ENCODE results near the gene NSRP1. TPM values are rescaled to one million over a fixed set of nuclear protein-coding genes. Genes with fewer than 3 reads are reported as not detected.

NSRP1 gene
- polyA plus RNA-seq, 3 donors, result 7.2 to 19.9 (median 11.7) TPM

DNA sequence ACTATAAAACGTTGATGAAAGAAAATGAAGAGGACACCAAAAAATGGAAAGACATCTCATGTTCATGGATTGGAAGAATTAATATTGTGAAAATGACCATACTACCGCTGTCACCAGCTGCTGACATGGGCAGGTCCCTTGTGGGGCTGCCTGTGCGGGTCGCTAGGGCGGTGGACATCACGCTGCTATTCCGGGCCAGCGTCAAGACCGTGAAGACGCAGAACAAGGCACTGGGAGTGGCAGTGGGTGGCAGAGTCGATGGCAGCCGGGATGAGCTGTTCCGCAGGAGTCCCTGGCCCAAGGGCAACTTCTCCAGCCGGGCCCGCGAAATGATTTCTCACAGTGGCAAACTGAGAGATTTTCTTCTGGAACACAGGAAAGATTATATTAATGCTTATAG is 48.2 kb upstream of the NSRP1 start:
- Histone ChIP-seq H3K9me3 (replicated peaks in 1 of 2; ENCODE audit: control insufficient read depth in 1 of 2, insufficient read depth in 1 of 2, low read length in 2 of 2) (peaks cover 14 to 26% of the 10 kb centered on the region in 2 donors), H2AFZ (ENCODE audit: insufficient read depth, low read depth, low read length, poor library complexity, severe bottlenecking) (no peak overlapping the region), H3K27ac (ENCODE audit: low read depth in 1 of 2, low read length in 2 of 2) (no peak overlapping the region), H3K36me3 (replicated peaks in 1 of 2; ENCODE audit: control insufficient read depth in 1 of 2, insufficient read depth in 2 of 2, low read length in 2 of 2) (no peaks in the 10 kb centered on the region), H3K4me1 (ENCODE audit: control insufficient read depth in 1 of 2, insufficient read depth in 2 of 2, low read length in 2 of 2) (no peaks in the 10 kb centered on the region), H4K20me1 (ENCODE audit: insufficient read depth, low read length) (no peaks in the 10 kb centered on the region), H3K9ac (ENCODE audit: insufficient read depth, low read length, poor library complexity, severe bottlenecking) (no peak overlapping the region), H3K4me2 (replicated peaks; ENCODE audit: extremely low read depth, low read length, poor library complexity, severe bottlenecking) (no peak overlapping the region), H3K4me3 (replicated peaks in 1 of 3; ENCODE audit: low read depth in 2 of 3, low read length in 3 of 3) (no peak overlapping the region), H3K27me3 (ENCODE audit: control insufficient read depth in 2 of 2, insufficient read depth in 2 of 2, low read length in 2 of 2) (no peaks in the 10 kb centered on the region), H3K79me2 (ENCODE audit: insufficient read depth, low read length) (no peaks in the 10 kb centered on the region)
- Mint-ChIP-seq H3K9me3 (peaks cover 23 to 40% (median 34%) of the 10 kb centered on the region in 7 donors), H3K27me3 (ENCODE audit: low read depth in 3 of 3) (no peaks in the 10 kb centered on the region), H3K4me3 (no peak overlapping the region), H3K27ac (no peak overlapping the region), H3K4me1 (no peaks in the 10 kb centered on the region), H3K36me3 (no peaks in the 10 kb centered on the region)
- DNase-seq, result no peak
- WGBS (ENCODE audit: insufficient coverage), result 97% methylated on average over 13 of the region's 16 CpGs
- TF ChIP-seq, protein P1, sequence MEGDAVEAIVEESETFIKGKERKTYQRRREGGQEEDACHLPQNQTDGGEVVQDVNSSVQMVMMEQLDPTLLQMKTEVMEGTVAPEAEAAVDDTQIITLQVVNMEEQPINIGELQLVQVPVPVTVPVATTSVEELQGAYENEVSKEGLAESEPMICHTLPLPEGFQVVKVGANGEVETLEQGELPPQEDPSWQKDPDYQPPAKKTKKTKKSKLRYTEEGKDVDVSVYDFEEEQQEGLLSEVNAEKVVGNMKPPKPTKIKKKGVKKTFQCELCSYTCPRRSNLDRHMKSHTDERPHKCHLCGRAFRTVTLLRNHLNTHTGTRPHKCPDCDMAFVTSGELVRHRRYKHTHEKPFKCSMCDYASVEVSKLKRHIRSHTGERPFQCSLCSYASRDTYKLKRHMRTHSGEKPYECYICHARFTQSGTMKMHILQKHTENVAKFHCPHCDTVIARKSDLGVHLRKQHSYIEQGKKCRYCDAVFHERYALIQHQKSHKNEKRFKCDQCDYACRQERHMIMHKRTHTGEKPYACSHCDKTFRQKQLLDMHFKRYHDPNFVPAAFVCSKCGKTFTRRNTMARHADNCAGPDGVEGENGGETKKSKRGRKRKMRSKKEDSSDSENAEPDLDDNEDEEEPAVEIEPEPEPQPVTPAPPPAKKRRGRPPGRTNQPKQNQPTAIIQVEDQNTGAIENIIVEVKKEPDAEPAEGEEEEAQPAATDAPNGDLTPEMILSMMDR (IDR thresholded peaks at IDR 0.05), result no peak
- intact Hi-C loops (cut with micrococcal nuclease), result no loop called here

DNA sequence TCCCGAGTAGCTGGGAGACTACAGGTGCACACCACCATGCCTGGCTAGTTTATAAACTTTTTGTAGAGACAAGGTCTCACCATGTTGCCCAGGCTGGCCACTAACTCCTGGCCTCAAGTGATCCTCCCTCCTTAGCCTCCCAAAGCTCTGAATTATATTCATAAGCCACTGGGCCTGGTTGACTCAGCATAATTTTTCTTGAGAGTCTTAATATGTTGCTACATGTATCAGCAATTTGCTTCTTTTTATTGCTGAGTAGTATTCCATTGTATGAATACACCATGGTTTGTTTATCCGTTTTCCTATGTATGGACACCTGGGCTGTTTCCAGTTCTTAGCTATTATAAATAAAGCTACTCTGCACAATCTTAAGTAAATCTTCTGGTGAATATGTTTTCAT is 42.4 kb upstream of the NSRP1 start:
- TF ChIP-seq, protein P1 (IDR thresholded peaks at IDR 0.05), result no peak
- Histone ChIP-seq H3K79me2 (ENCODE audit: insufficient read depth, low read length) (no peaks in the 10 kb centered on the region), H3K4me3 (replicated peaks in 1 of 3; ENCODE audit: low read depth in 2 of 3, low read length in 3 of 3) (no peak overlapping the region), H3K27ac (ENCODE audit: low read depth in 1 of 2, low read length in 2 of 2) (no peak overlapping the region), H2AFZ (ENCODE audit: insufficient read depth, low read depth, low read length, poor library complexity, severe bottlenecking) (no peak overlapping the region), H3K4me1 (ENCODE audit: control insufficient read depth in 1 of 2, insufficient read depth in 2 of 2, low read length in 2 of 2) (no peaks in the 10 kb centered on the region), H3K27me3 (ENCODE audit: control insufficient read depth in 2 of 2, insufficient read depth in 2 of 2, low read length in 2 of 2) (no peaks in the 10 kb centered on the region), H4K20me1 (ENCODE audit: insufficient read depth, low read length) (no peaks in the 10 kb centered on the region), H3K36me3 (replicated peaks in 1 of 2; ENCODE audit: control insufficient read depth in 1 of 2, insufficient read depth in 2 of 2, low read length in 2 of 2) (no peaks in the 10 kb centered on the region), H3K9me3 (replicated peaks in 1 of 2; ENCODE audit: control insufficient read depth in 1 of 2, insufficient read depth in 1 of 2, low read length in 2 of 2) (peaks cover 0 to 5% of the 10 kb centered on the region in 2 donors), H3K4me2 (replicated peaks; ENCODE audit: extremely low read depth, low read length, poor library complexity, severe bottlenecking) (no peak overlapping the region), H3K9ac (ENCODE audit: insufficient read depth, low read length, poor library complexity, severe bottlenecking) (no peak overlapping the region)
- H3K4me3 Mint-ChIP-seq, result no peak overlapping the region
- no peaks in the 10 kb centered on the region for H3K4me1 Mint-ChIP-seq
- peaks cover 0 to 8% (median 2%) of the 10 kb centered on the region in 7 donors for H3K9me3 Mint-ChIP-seq
- H3K36me3 Mint-ChIP-seq, result no peaks in the 10 kb centered on the region
- 90% methylated on average over 1 of the region's 2 CpGs for WGBS (ENCODE audit: insufficient coverage)
- H3K27me3 Mint-ChIP-seq (ENCODE audit: low read depth in 3 of 3), result peaks cover 0 to 2% (median 0%) of the 10 kb centered on the region in 3 donors
- intact Hi-C loops (cut with micrococcal nuclease), result no loop called here
- no peak overlapping the region for H3K27ac Mint-ChIP-seq
- DNase-seq, result no peak

Measured in CD14-positive monocyte (primary cell).